Suprapubic skin (tissue), 4 donors: ENCODE measurements around the gene XPO6.

Experiments
- CTCF ChIP-seq, 2 donors: fragments of 200-600 bp in 1 of 2; fragments of 450-650 bp in 1 of 2; sonication (generic) in 1 of 2; IDR thresholded peaks; one replicate each; pipeline ENCODE4 v1.5.1; 2016 to 2019; ENCODE audit warnings: antibody characterized with exemption in 2 of 2, mild to moderate bottlenecking in 1 of 2, moderate library complexity in 1 of 2
- POLR2A ChIP-seq, 2 donors: fragments of 450-650 bp; IDR thresholded peaks; one replicate each; pipeline ENCODE4 v1.6.1; 2017; ENCODE audit warnings: antibody characterized with exemption in 2 of 2, mild to moderate bottlenecking in 2 of 2, moderate library complexity in 2 of 2
- POLR2AphosphoS5 ChIP-seq, 3 donors: sonication (generic); formaldehyde crosslinking; IDR thresholded peaks; one replicate each; pipeline ENCODE4 v1.6.1; 2017; ENCODE audit warnings: antibody characterized with exemption in 3 of 3

- TF ChIP-seq CTCF (IDR thresholded peaks at IDR 0.05) (no peak), POLR2A (IDR thresholded peaks at IDR 0.05) (no peak), POLR2AphosphoS5 (IDR thresholded peaks at IDR 0.05) (no peak)
Observed at GRCh38 chr16:28231763-28232162, 20.0 kb upstream of the XPO6 start.
